Measurements from ENCODE around the gene POLR3GL. TPM values are rescaled to one million over a fixed set of nuclear protein-coding genes. Genes with fewer than 3 reads are reported as not detected.

Gene POLR3GL
- total and polyA plus RNA-seq, 10 of the 15 experiments (the other 5 are each of a cell fraction or from before 2014, with no cell fraction given), result 12.8 to 47.0 (median 26.6) TPM

GRCh38 chr1:146021050-146021445 is 56.6 kb downstream of the POLR3GL start:
- Histone ChIP-seq H3K9ac (ENCODE audit: control insufficient read depth, insufficient read depth, low read length) (no peak overlapping the region), H3K27me3 (replicated peaks in 1 of 2; ENCODE audit: control insufficient read depth in 2 of 2, insufficient read depth in 2 of 2, low read length in 1 of 2) (peaks cover 4 to 9% of the 10 kb centered on the region in 2 experiments; a peak in 3 of 4 replicates), H3K79me2 (ENCODE audit: control insufficient read depth, insufficient read depth, low read length) (no peaks in the 10 kb centered on the region), H3K27ac (ENCODE audit: control insufficient read depth, insufficient read depth) (no peak overlapping the region), H3K36me3 (ENCODE audit: control insufficient read depth in 2 of 2, insufficient read depth in 2 of 2, low read length in 1 of 2) (no peaks in the 10 kb centered on the region), H3K4me2 (ENCODE audit: control insufficient read depth, insufficient read depth) (no peak overlapping the region), H3K4me1 (ENCODE audit: control insufficient read depth, insufficient read depth, low read length) (no peaks in the 10 kb centered on the region), H2AFZ (ENCODE audit: control insufficient read depth, low read depth, low read length) (no peak overlapping the region), H3K4me3 (no peak overlapping the region), H4K20me1 (ENCODE audit: control insufficient read depth, insufficient read depth) (no peaks in the 10 kb centered on the region), H3K9me3 (replicated peaks; ENCODE audit: control insufficient read depth, insufficient read depth, low read length) (no peaks in the 10 kb centered on the region)
- BruUV-seq (replicated peaks), result no TSS peak
- TF ChIP-seq BCL11A (IDR thresholded peaks at IDR 0.05; ENCODE audit: low read depth, low read length), result no peak
- no peak for TF ChIP-seq ZNF622 (IDR thresholded peaks at IDR 0.05)
- no peak for TF ChIP-seq SMAD1 (IDR thresholded peaks at IDR 0.05; ENCODE audit: low read depth, partially characterized antibody)
- no peak for TF ChIP-seq SIN3A (IDR thresholded peaks at IDR 0.05; ENCODE audit: low read depth, low read length)
- no peak for TF ChIP-seq BCLAF1 (IDR thresholded peaks at IDR 0.05)
- TF ChIP-seq BRCA1 (IDR thresholded peaks at IDR 0.05; ENCODE audit: low read depth, low read length), result no peak
- TF ChIP-seq REST (IDR thresholded peaks at IDR 0.05; ENCODE audit: low read depth, low read length), result no peak
- no peak for TF ChIP-seq STAT1 (conservative IDR thresholded peaks at IDR 0.05)
- TF ChIP-seq CHD2 (IDR thresholded peaks at IDR 0.05; ENCODE audit: borderline replicate concordance, low read depth, low read length), result no peak
- no peak for TF ChIP-seq CEBPB (IDR thresholded peaks at IDR 0.05; ENCODE audit: borderline replicate concordance in 1 of 2, low read depth in 2 of 2, low read length in 2 of 2)
- no peak for TF ChIP-seq PML (IDR thresholded peaks at IDR 0.05; ENCODE audit: low read length)
- no peak for TF ChIP-seq ZBTB4 (CRISPR knock-in tag; IDR thresholded peaks at IDR 0.05)
- TF ChIP-seq EED (IDR thresholded peaks at IDR 0.05; ENCODE audit: low read depth), result no peak
- TF ChIP-seq HDAC2 (IDR thresholded peaks at IDR 0.05), result no peak
- no peak for TF ChIP-seq NR2F1 (conservative IDR thresholded peaks at IDR 0.05)
- no peak for TF ChIP-seq IRF4 (IDR thresholded peaks at IDR 0.05; ENCODE audit: low read depth, low read length)
- WGBS (ENCODE audit: insufficient coverage, insufficient replicate concordance, low lambda C conversion rate, missing lambda C conversion rate), result 0% methylated on average over 1 of the region's 1 CpG
- no peak for ATAC-seq
- CTCF ChIA-PET, result interaction anchor here (0.6 to 2.6 kb wide), 9 partner anchors 9 to 174 kb away, joined by 3 to 16 read pairs (median 4); partner anchors contain the start of gene RBM8A
- POLR2A ChIA-PET, result interaction anchor here (0.6 to 1.4 kb wide), 2 partner anchors 13 to 66 kb away, joined by 3 read pairs; no protein-coding TSS in a partner anchor
- in situ Hi-C loops (cut with MboI), result no loop called here
- DNase-seq (ENCODE audit: low read depth, low spot score), result no peak
- FAIRE-seq, result no peak
- SMC1A ChIA-PET (ENCODE audit: uncharacterized antibody, unreplicated experiment), result interaction anchor here (1.3 to 2.4 kb wide), 3 partner anchors 11 to 129 kb away, joined by 4 to 21 read pairs (median 6); no protein-coding TSS in a partner anchor
- intact Hi-C loops (cut with micrococcal nuclease; ENCODE audit: unreplicated experiment), result no loop called here
- RAD21 ChIA-PET (ENCODE audit: unreplicated experiment), result interaction anchor here (1.1 kb wide), 1 partner anchor 162 kb away, joined by 3 read pairs; the partner anchor contains the start of gene PIAS3

Measured in GM12878 (cell line).